Stimulated activated CD4-positive, alpha-beta T cell treated with anti-CD3 and anti-CD28 coated beads, Interleukin-15, amount 100 ng/mL, for 1 hour (primary cell): ENCODE data around the gene CCDC117.
"Not testable (repeated sequence)": the region's sequence is repeated elsewhere in the genome, so short reads cannot be mapped to it uniquely, and the experiment has no call there.

ENCODE experiments used
- DNase-seq, 2 donors: peaks; one replicate each; pipeline ENCODE4 v3.0.0-alpha.2; 2020; ENCODE audit warnings: low read depth in 1 of 2, low spot score in 1 of 2

CCDC117 gene

GRCh38 chr22:28772633-28773460 is at the start of gene CCDC117:
Gene CCDC117, plus strand, starts transcription at chr22:28772695. Its CDS starts 155 bp downstream, at chr22:28772850.
- peak; percentile 81 to 84 for DNase-seq

- no peak for DNase-seq
These were observed 44.5 kb upstream of the CCDC117 start for GRCh38 chr22:28728002-28728401.

DNA sequence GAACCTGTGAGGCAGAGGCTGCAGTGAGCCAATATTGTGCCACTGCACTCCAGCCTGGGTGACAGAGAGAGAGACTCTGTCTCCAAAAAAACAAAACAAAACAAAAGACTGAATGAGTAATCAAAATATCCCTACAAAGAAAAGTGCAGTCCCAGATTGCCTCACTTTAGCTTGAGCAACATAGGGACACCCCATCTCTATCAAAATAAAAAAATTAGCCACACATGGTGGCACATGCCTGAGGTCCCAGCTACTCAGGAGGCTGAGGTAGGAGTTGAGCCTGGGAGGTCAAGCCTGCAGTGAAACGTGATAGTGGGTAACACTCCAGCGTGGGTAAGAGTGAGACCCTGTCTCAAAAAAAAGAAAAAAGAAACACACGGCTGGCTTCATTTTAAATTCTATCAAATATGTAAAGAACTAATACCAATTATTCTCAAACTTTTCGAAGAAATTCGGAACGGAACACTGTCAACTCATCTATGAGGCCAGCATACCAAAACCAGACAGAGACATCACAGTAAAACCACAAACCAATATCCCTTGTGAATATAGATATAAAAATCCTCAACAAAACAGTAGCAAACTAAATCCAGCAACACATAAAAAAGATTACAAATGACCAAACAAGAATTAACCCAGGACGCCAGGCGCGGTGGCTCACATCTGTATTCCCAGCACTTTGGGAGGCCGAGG is 43.7 kb upstream of the CCDC117 start:
- DNase-seq: no peak

- no peak for DNase-seq
These were observed 42.3 kb upstream of the CCDC117 start for GRCh38 chr22:28730179-28730578.

DNA sequence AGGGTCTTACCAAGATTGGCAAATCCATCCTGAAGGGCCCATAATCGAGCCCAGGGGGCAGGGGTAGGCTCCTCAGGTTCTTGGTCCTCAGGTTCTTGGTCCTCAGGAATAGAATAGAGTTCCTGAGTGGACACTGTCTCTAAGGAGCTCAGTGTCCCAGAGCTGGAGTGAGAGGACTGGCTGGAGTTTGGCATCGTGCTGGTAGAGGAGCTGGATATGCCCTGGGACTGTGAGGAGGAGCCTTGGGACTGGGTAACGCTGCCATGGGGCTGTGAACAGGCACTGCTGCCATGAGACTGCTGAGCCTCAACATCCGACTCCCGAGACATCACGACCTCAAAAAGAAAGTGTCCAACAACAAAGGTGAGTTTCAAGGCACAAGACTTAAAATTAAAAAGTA is 38.1 kb upstream of the CCDC117 start:
- DNase-seq: no peak

DNA sequence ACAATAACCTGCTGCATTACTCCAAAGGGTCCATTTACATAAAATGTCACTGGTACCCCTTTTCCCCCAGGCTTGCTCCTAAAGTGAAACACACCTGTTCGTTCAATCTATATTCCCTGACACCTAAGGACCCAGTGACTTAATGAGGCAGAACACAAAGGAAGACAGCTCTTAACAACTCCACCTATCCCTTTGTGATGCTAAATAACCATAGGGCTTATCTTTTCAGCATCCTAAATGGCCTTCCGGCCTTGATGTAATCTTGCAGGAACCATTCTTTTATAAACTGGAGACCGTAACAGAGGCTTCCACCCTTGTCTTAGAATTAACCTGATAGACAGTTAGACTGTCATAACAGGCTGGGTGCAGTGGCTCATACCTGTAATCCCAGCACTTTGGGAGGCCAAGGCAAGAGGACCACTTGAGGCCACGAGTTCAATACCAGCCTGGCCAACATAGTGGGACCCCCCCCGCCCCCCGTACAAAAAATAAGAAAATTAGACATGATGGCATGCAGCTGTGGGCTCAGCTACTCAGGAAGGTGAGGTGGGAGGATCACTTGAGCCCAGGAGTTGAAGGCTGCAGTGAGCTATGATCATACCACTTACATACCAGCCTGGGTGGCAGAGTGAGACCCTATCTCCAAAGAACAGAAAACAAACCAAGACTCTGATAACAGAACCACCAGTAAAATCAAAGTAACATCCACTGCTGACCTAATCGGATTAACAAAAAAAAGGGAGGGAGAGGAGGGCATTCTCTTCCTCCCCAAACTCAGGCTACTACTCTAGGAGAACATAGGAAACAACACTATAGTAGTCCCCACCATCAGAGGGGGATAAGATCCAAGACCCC is 36.0 kb upstream of the CCDC117 start:
- DNase-seq: no peak

DNA sequence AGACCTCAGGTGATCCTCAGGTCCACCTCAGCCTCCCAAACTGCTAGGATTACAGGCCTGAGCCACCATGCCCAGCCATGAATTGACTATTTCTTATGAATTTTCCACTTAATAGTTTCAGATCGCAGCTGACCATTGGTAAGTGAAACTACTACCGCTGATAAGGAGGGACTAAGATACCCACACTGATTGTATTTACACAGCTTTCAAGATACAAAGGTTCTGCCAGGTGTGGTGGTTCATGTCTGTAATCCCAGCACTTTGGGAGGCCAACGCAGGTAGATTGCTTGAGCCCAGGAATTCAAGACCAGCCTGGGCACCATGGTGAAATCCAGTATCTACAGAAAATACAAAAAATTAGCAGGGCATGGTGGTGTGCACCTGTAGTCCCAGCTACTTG is 34.8 kb upstream of the CCDC117 start:
- no peak for DNase-seq

- DNase-seq: not testable (repeated sequence)
These were observed 33.6 kb upstream of the CCDC117 start for GRCh38 chr22:28738876-28739275.

DNA sequence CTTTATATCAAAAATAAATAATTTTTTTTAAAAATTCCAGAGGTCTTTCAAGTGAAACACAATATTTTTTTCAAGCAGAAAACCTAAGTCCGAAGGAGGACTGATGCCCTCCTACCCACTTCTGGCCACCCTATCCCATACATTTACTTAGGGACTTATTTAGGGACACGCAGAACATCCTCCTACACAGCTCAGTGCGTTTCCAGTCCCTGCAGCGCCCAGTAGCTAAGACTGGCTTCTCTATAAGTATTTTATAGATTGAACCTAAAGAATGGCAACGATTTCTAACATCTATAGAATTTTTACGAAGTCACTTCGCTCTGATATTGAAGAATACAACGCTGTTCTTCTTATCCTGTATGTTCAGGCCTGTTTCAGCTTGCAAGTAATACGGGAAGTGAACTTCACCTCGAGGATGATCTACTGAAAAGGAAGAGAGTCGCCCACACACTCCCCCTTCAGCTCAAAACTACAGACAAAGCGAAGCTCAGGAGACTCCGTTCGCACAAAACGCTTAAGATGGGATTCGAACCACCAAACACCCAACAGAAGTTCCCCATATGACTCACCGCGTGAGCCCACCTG is 31.2 kb upstream of the CCDC117 start:
- no peak for DNase-seq

GRCh38 chr22:28741785-28742561 is 30.5 kb upstream of the CCDC117 start, which contains the start of the genes CHEK2 and HSCB:
Gene CHEK2, minus strand, starts transcription at chr22:28741820. Its CDS starts 7,099 bp downstream, at chr22:28734721.
Gene HSCB, plus strand, starts transcription at chr22:28742039. Its CDS starts 57 bp downstream, at chr22:28742096.
- DNase-seq: peak; percentile 89 to 91

DNA sequence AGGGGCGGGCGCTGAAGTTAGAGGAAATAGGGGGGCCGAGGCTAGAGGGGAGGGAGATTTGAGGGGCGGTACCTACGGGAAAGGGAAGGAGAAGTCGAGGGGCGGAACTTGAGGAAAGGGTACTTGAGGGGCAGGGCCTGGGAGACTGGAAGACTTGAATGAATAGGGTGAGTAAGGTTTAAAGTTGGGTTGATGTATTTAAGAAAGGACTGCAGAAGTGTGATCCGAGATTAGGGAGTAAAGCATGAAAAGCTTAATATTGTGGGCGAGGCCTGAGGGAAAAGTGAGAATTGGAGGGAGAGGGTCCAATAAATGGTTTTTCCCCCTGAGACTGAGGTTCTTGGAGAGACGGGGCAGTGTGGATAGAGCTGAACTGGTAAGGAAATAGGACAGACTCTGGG is 29.9 kb upstream of the CCDC117 start:
- no peak for DNase-seq

DNA sequence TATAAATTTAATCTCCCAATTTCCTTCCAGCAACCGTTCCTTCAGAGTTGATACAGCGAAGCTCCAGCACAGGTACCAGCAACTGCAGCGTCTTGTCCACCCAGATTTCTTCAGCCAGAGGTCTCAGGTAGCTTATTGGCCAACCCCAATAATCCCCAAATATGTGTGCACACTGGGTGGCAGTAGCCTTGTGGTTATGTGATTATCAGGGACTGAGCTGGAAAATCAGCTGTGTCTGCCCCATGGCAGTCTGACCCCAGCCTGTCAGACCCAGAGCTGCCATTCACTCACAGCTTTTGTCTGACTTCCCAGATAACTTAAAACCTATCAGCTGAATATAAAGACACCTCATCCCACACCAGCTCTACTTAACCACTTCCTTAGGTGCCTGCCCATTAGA is 28.6 kb upstream of the CCDC117 start:
- DNase-seq: no peak

DNA sequence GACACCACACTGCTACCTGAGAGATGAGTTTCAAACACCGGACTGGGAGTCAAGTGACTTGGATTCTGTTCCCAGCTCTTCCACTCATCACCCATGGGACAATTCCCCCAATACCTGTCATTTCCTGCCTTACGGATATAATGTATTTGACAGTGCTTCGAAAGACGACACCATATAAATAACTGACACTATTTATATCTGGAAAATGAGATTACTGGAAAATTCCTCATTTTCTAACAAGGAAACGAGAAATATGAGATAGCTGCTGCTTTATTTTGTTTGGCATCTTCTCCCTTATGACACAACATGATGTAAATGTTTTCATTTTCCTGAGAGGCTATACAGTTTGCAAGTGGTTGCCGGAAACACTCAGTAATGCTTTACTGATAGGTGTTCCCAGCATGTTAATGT is 22.0 kb upstream of the CCDC117 start:
- DNase-seq: no peak

DNA sequence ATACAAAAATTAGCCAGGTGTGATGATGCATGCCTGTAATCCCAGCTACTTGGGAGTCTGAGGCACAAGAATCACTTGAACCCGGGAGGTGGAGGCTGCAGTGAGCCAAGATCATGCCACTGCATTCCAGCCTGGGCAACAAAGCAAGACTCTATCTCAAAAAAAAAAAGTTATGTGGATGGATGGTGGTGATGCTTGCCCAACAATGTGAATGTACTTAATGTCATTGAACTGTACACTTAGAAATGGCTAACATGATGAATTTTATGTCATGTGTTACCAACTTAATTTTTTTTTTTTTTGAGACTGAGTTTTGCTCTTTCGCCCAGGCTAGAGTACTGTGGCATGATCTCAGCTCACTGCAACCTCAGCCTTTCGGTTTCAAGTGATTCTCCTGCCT is 18.0 kb upstream of the CCDC117 start:
- not testable (repeated sequence) for DNase-seq

- no peak for DNase-seq
These were observed 12.5 kb upstream of the CCDC117 start for GRCh38 chr22:28759861-28760560.

DNA sequence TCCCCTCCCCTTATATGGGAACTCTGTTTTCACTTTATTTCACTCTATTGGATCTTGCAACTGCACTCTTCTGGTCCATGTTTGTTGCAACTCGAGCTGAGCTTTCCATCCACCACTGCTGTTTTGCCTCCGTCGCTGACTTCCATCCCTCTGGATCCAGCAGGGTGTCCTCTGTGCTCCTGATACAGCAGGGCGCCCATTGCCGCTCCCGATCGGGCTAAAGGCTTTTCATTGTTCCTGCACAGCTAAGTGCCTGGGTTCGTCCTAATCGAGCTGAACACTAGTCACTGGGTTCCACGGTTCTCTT is 11.1 kb upstream of the CCDC117 start:
- DNase-seq: no peak

- not testable (repeated sequence) for DNase-seq
These were observed 10.5 kb upstream of the CCDC117 start for GRCh38 chr22:28762000-28762399.

DNA sequence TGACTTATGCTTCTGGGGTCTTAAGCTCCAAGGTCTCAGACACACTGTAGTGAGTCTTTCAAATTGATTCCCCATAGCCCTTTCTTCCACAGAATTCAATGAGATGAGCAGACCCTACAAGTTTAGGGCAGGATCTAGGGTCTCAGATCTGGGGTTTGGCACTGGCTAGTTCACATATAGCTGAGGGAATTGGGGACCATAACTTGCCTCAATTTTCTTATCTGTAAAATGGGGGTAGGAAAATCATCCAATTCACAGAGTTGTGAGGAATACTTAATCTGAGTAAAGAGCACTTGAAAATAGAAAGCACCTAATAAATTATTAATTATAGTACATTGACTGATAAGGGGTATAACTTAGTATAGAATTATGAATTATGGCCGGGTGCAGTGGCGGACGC is 5.9 kb upstream of the CCDC117 start:
- DNase-seq: no peak

- no peak for DNase-seq
These were observed 3.6 kb upstream of the CCDC117 start for GRCh38 chr22:28768701-28769393.
